Ascending aorta (tissue), 2 donors: ENCODE measurements around the gene KCNIP4. TPM values are rescaled to one million over a fixed set of nuclear protein-coding genes. Genes with fewer than 3 reads are reported as not detected.
A peak's percentile ranks its signal among the peaks of the same experiment; 100 is the strongest.
"Not testable (repeated sequence)": the region's sequence is repeated elsewhere in the genome, so short reads cannot be mapped to it uniquely, and the experiment has no call there.

ENCODE experiments used
- DNase-seq, 2 donors: peaks; one replicate each; pipeline ENCODE4 v3.0.0-alpha.2; 2019; ENCODE audit warnings: low spot score in 2 of 2
- H3K27ac ChIP-seq, 2 donors: fragments of 200-600 bp; sonication (generic); one replicate each; pipeline ENCODE4 v1.5.1; 2016 to 2017; ENCODE audit warnings: mild to moderate bottlenecking in 1 of 2
- H3K27me3 ChIP-seq: fragments of 200-600 bp; sonication (generic); one replicate; pipeline ENCODE4 v1.5.1; 2017
- H3K36me3 ChIP-seq, 2 donors: fragments of 200-600 bp; sonication (generic); one replicate each; pipeline ENCODE4 v1.5.1; 2016
- H3K4me1 ChIP-seq, 2 donors: fragments of 200-600 bp; sonication (generic); one replicate each; pipeline ENCODE4 v1.5.1; 2016 to 2017; ENCODE audit warnings: mild to moderate bottlenecking in 1 of 2
- H3K4me3 ChIP-seq, 2 donors: fragments of 200-600 bp; sonication (generic); one replicate each; pipeline ENCODE4 v1.5.1; 2016 to 2017; ENCODE audit warnings: mild to moderate bottlenecking in 1 of 2
- H3K9me3 ChIP-seq, 2 donors: fragments of 200-600 bp; sonication (generic); one replicate each; pipeline ENCODE4 v1.5.1; 2016
- CTCF ChIP-seq, 3 experiments: fragments of 200-600 bp in 2 of 3; fragments of 450-650 bp in 1 of 3; sonication (generic) in 2 of 3; IDR thresholded peaks; one replicate each; pipeline ENCODE4 v1.5.1; 2016 to 2019; ENCODE audit warnings: antibody characterized with exemption in 3 of 3, mild to moderate bottlenecking in 1 of 3, moderate library complexity in 1 of 3
- intact Hi-C: fragments of 100-400 bp; cut with DNase I; formaldehyde crosslinking; loops from one replicate; pipeline ENCODE4 v1.15.1; 2023
- total RNA-seq: library from RNA; depleted of rRNA; stranded (reverse); fragments of >200 nt; gene quantifications from one replicate; pipeline ENCODE4 v1.1.0, GENCODE V29; 2016

KCNIP4 gene
- not detected for total RNA-seq

GRCh38 chr4:21948347-21949072, at the start of gene KCNIP4:
Gene KCNIP4 (minus strand): TSS chr4:21948772.
- Histone ChIP-seq H3K4me3 (peak within 1 kb of the TSS; percentile 10 to 32), H3K9me3 (no peaks in the 10 kb centered on the region), H3K27me3 (no peaks in the 10 kb centered on the region), H3K4me1 (no peaks in the 10 kb centered on the region), H3K27ac (no peak within 1 kb of the TSS), H3K36me3 (no peaks in the 10 kb centered on the region)
- TF ChIP-seq CTCF (IDR thresholded peaks at IDR 0.05) = no peak
- intact Hi-C loops = no loop called here
- no peak for DNase-seq

DNA sequence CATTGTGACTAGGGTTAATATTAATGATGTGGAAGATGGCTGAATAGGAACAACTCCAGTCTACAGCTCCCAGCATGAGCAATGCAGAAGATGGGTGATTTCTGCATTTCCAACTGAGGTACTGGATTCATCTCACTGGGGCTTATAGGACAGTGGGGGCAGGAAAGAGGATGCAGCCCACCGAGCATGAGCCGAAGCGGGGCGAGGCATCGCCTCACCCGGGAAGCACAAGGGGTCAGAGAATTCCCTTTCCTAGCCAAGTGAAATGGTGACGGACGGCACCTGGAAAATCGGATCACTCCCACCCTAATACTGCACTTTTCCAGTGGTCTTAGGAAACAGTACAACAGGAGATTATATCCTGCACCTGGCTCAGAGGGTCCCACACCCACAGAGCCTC, 48.0 kb upstream of the KCNIP4 start:
- DNase-seq, H3K36me3 ChIP-seq, H3K27ac ChIP-seq, H3K4me1 ChIP-seq, intact Hi-C loops, H3K9me3 ChIP-seq, H3K27me3 ChIP-seq, H3K4me3 ChIP-seq: not testable (repeated sequence)

- TF ChIP-seq CTCF (IDR thresholded peaks at IDR 0.05) = no peak
- no peak overlapping the region for H3K27ac ChIP-seq
These were observed 43.8 kb upstream of the KCNIP4 start for GRCh38 chr4:21992330-21992729.

DNA sequence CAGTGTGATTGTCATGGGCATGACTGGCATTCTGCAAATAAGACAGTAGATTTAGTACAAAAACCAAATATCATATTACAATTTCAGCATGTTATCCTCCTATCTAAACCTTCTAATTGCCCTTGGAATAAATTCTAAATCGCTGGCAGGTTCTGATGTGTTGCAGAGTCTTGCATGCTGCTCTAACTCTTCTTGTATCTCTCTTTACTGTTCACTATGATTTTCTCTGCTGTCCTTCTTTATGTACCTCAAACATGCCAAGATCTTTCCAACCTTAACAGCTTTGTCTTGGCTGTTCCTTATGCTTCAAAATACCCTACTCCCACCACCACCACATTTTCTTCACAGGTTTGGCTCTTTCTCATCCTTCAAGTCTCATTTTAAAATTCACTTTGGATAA, 43.0 kb upstream of the KCNIP4 start:
- H3K4me1 ChIP-seq = no peaks in the 10 kb centered on the region
- H3K4me3 ChIP-seq = no peak overlapping the region
- H3K36me3 ChIP-seq = no peaks in the 10 kb centered on the region
- no peaks in the 10 kb centered on the region for H3K9me3 ChIP-seq
- no peak overlapping the region for H3K27ac ChIP-seq
- DNase-seq = no peak
- intact Hi-C loops = no loop called here
- no peak for TF ChIP-seq CTCF (IDR thresholded peaks at IDR 0.05)
- H3K27me3 ChIP-seq = no peaks in the 10 kb centered on the region

More at GRCh38 chr4:21992330-21992729, 43.8 kb upstream of the KCNIP4 start:
- intact Hi-C loops = no loop called here
- Histone ChIP-seq H3K9me3 (no peaks in the 10 kb centered on the region), H3K4me3 (no peak overlapping the region), H3K4me1 (no peaks in the 10 kb centered on the region), H3K36me3 (no peaks in the 10 kb centered on the region), H3K27me3 (no peaks in the 10 kb centered on the region)
- DNase-seq = no peak

GRCh38 chr4:21991050-21991449, 42.5 kb upstream of the KCNIP4 start:
- DNase-seq = no peak
- intact Hi-C loops = no loop called here

GRCh38 chr4:21989351-21989750, 40.8 kb upstream of the KCNIP4 start:
- no peak for DNase-seq
- H3K4me1 ChIP-seq = no peaks in the 10 kb centered on the region
- H3K27me3 ChIP-seq = no peaks in the 10 kb centered on the region
- H3K9me3 ChIP-seq = no peaks in the 10 kb centered on the region
- H3K4me3 ChIP-seq = no peak overlapping the region
- H3K36me3 ChIP-seq = no peaks in the 10 kb centered on the region
- no peak for TF ChIP-seq CTCF (IDR thresholded peaks at IDR 0.05)
- intact Hi-C loops = no loop called here
- H3K27ac ChIP-seq = no peak overlapping the region

More at GRCh38 chr4:21991050-21991449, 42.5 kb upstream of the KCNIP4 start:
- H3K4me3 ChIP-seq = no peak overlapping the region
- H3K4me1 ChIP-seq = no peaks in the 10 kb centered on the region
- no peak for TF ChIP-seq CTCF (IDR thresholded peaks at IDR 0.05)
- no peaks in the 10 kb centered on the region for H3K9me3 ChIP-seq
- no peaks in the 10 kb centered on the region for H3K36me3 ChIP-seq
- no peak overlapping the region for H3K27ac ChIP-seq
- no peaks in the 10 kb centered on the region for H3K27me3 ChIP-seq
